22Rv1 (cell line): ENCODE data around the gene ZG16.
"Not testable (repeated sequence)": the region's sequence is repeated elsewhere in the genome, so short reads cannot be mapped to it uniquely, and the experiment has no call there.

Experiments
- H3K27ac ChIP-seq: fragments of 450-650 bp; 2 replicates; pipeline ENCODE4 v1.5.1; 2017
- CTCF ChIP-seq: fragments of 450-650 bp; IDR thresholded peaks from 2 replicates; pipeline ENCODE4 v1.5.1; 2017; ENCODE audit warnings: mild to moderate bottlenecking
- ZFX ChIP-seq: fragments of 450-650 bp; IDR thresholded peaks from 2 replicates; pipeline ENCODE4 v1.6.1; 2017; ENCODE audit warnings: antibody characterized with exemption, borderline replicate concordance

The ZG16 gene

GRCh38 chr16:29745121-29745852 lies 32.8 kb upstream of the ZG16 start:
- H3K27ac ChIP-seq, result no peak overlapping the region

GRCh38 chr16:29745853-29746345 lies 32.2 kb upstream of the ZG16 start, which contains the start of gene C16orf54:
C16orf54 (minus strand) TSS chr16:29745990; CDS start chr16:29744951, 1,039 bp downstream.
- H3K27ac ChIP-seq, result no peak within 1 kb of the TSS
- no peak for TF ChIP-seq CTCF

More at GRCh38 chr16:29745121-29745852, 32.8 kb upstream of the ZG16 start:
- no peak for TF ChIP-seq CTCF
- TF ChIP-seq ZFX, result no peak

- H3K27ac ChIP-seq, result not testable (repeated sequence)
These were observed 31.5 kb upstream of the ZG16 start for GRCh38 chr16:29746518-29746917.

GRCh38 chr16:29747947-29748759 lies 29.9 kb upstream of the ZG16 start:
- H3K27ac ChIP-seq, result no peak overlapping the region

GRCh38 chr16:29748760-29749149 lies 29.3 kb upstream of the ZG16 start:
- H3K27ac ChIP-seq, result not testable (repeated sequence)

More at GRCh38 chr16:29747947-29748759, 29.9 kb upstream of the ZG16 start:
- TF ChIP-seq CTCF, result no peak
- TF ChIP-seq ZFX, result no peak

- no peak overlapping the region for H3K27ac ChIP-seq
- TF ChIP-seq CTCF (no peak), ZFX (no peak)
These were observed 24.5 kb upstream of the ZG16 start for GRCh38 chr16:29753516-29753915.

GRCh38 chr16:29756654-29757053 lies 21.4 kb upstream of the ZG16 start:
- H3K27ac ChIP-seq, result no peak overlapping the region
- TF ChIP-seq CTCF (no peak), ZFX (no peak)

GRCh38 chr16:29757086-29757485 lies 21.0 kb upstream of the ZG16 start:
- H3K27ac ChIP-seq, result not testable (repeated sequence)
